PC-9 (cell line): ENCODE data around the gene GPR157.

Source experiments
- CTCF ChIP-seq: fragments of 200-600 bp; sonication (generic); conservative IDR thresholded peaks from 2 replicates; pipeline ENCODE4 v1.6.1; 2017; ENCODE audit warnings: mixed run types, antibody characterized with exemption, mild to moderate bottlenecking, moderate library complexity
- EZH2 ChIP-seq: fragments of 200-600 bp; sonication (generic); IDR thresholded peaks from 2 replicates; pipeline ENCODE4 v1.8.0; 2017; ENCODE audit warnings: antibody characterized with exemption, low read depth

- TF ChIP-seq CTCF, result no peak
- TF ChIP-seq EZH2, result no peak
These were observed 10.7 kb downstream of the GPR157 start for GRCh38 chr1:9118186-9118585.
